GM12864 (cell line): ENCODE results near the gene GULP1.

Experiments used
- DNase-seq: peaks from one replicate; pipeline ENCODE4 v3.0.0-alpha.2; 2011; ENCODE audit warnings: low read depth
- H3K4me3 ChIP-seq: 2 replicates; pipeline ENCODE4 v1.5.1; 2011; ENCODE audit warnings: mild to moderate bottlenecking, low read depth, low read length, control low read depth
- CTCF ChIP-seq: IDR thresholded peaks from 2 replicates; pipeline ENCODE4 v1.5.1; 2011; ENCODE audit warnings: low read depth, mild to moderate bottlenecking, moderate library complexity, low read length, control low read depth, inconsistent platforms; ENCODE audit errors: missing control alignments

Gene GULP1

DNA sequence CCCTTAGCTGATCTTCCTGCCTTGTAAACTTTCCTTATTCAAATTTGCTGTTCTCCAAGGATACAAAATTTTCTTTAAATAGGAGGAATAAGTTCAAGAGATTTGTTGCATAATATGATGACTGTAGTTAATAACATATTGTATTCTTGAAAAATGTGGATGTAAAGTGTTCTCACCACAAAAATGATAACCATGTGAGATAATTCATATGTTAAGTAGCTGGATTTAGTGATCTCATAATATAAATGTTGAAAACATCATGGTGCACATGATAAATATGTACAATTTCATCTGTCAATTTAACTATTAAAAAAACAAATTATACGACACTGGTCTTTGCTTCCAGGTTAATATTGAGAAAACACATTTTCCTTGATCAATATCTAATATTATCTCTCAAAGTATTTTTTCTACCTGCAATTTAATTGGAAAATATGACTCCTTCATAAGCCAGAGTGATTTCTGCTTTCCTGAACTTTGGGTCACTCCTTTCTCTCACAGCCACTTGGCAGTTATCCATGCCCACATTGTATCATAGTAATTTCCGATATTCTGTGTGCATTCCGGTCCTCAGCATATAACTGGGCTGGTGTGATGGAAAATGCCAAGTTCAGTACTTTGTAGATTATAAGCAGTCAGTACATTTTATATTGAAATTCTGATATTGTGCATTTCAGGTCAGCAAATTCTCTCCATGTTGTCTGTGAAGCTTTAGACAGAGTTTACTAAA lies 152.6 kb downstream of the GULP1 start:
- no peak for TF ChIP-seq CTCF
- no peak for DNase-seq
- no peak overlapping the region for H3K4me3 ChIP-seq

GRCh38 chr2:188449561-188449960 lies 157.9 kb downstream of the GULP1 start:
- no peak for TF ChIP-seq CTCF
- H3K4me3 ChIP-seq, result no peak overlapping the region
- no peak for DNase-seq

DNA sequence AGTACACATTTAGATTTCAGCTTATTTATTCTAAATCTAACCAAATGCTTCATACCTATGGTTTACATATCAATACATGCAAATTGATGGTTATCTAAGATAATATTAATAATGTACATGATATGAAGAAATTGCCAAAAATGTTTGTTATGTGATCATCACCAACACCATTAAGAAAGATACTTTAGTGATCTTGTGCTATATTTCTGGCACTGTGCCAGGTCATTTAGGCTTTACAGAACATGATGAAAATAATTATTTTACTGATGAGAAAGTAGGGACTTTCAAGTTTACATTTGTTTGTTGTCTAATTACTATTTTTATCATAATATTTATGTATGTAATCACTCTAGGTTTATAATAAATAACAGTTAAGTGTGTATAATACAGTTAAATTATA lies 158.3 kb downstream of the GULP1 start:
- no peak for TF ChIP-seq CTCF
- DNase-seq, result no peak
- no peak overlapping the region for H3K4me3 ChIP-seq

- no peak for TF ChIP-seq CTCF
- H3K4me3 ChIP-seq, result no peak overlapping the region
- no peak for DNase-seq
Measured at GRCh38 chr2:188450732-188451483, 159.2 kb downstream of the GULP1 start.

DNA sequence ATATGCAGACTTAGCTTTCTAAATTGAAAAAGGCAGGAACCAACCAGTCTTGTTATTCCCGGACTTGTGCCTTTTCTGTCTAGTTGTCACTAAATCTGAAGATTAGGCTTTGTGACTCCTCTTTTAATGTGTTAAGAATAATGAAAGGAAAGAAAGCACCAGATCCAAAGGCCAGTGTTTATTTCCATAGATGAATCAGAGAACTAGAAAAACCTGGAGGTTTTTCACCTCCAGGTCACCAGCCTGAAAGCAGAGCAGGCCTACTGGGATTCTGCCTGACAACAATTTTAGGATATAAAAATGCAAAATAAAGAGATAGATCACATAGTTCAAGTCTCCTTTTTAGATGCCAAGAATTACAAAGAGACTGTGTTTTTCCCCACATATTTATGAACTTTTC lies 160.4 kb downstream of the GULP1 start:
- TF ChIP-seq CTCF, result no peak
- no peak overlapping the region for H3K4me3 ChIP-seq

DNA sequence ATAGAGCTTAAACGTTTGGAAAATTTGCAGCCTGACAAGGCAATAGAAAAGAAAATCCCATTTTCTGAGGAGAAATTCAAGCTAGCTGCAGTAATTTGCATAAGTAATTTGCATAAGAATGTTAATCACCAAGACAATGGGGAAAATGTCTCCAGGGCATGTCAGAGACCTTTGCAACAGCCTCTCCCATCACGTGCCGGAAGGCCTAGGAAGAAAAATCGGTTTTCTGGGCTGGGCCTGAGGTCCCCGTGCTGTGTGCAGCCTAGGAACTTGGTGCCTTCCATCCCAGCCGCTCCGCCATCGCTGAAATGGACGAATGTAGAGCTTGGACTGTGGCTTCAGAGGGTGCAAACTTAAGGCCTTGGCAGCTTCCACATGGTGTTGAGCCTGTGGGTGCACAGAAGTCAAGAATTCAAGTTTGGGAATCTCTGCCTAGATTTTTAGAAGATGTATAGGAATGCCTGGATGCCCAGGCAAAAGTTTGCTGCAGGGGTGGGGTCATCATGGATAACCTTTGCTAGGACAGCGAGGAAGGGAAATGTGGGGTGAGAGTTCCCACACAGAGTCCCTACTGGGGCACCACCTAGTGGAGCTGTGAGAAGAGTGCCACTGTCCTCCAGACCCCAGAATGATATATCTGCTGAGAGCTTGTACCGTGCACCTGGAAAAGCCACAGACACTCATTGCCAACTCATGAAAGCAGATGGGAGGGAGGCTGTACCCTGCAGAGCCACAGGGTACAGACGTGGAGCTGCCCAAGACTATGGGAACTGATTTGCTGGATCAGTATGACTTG lies 164.6 kb downstream of the GULP1 start:
- DNase-seq, result no peak
- no peak overlapping the region for H3K4me3 ChIP-seq
- TF ChIP-seq CTCF, result peak; percentile 44

More for the DNA sequence above, 160.4 kb downstream of the GULP1 start:
- DNase-seq, result no peak
